ENCODE data around the gene C19orf47.

DNA sequence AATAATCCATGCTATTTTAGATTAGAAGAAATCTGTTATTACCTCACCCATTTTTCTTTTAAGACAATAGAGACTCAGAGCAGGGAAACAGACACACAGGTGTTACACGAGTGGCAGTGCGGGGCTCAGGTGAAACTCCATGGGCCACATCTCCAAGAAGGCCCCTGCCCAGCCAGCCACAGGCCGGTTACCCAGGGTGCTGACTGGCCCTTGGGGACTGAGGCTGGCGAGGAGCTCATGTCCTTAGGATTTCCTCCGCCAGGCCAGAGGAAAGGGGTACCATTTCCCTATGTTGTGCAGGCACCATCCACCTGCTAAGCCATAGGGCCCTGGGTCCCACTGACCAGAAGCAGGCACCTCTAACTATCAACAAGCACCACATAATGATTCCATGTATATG lies 10.6 kb downstream of the C19orf47 start:
- TF ChIP-seq, protein P1, sequence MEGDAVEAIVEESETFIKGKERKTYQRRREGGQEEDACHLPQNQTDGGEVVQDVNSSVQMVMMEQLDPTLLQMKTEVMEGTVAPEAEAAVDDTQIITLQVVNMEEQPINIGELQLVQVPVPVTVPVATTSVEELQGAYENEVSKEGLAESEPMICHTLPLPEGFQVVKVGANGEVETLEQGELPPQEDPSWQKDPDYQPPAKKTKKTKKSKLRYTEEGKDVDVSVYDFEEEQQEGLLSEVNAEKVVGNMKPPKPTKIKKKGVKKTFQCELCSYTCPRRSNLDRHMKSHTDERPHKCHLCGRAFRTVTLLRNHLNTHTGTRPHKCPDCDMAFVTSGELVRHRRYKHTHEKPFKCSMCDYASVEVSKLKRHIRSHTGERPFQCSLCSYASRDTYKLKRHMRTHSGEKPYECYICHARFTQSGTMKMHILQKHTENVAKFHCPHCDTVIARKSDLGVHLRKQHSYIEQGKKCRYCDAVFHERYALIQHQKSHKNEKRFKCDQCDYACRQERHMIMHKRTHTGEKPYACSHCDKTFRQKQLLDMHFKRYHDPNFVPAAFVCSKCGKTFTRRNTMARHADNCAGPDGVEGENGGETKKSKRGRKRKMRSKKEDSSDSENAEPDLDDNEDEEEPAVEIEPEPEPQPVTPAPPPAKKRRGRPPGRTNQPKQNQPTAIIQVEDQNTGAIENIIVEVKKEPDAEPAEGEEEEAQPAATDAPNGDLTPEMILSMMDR (IDR thresholded peaks at IDR 0.05; ENCODE audit: poor library complexity, severe bottlenecking) = no peak
- TF ChIP-seq TAF1 (IDR thresholded peaks at IDR 0.05; ENCODE audit: low read depth) (no peak), POLR2AphosphoS5 (IDR thresholded peaks at IDR 0.05) (no peak), EZH2 (IDR thresholded peaks at IDR 0.05; ENCODE audit: borderline replicate concordance, insufficient read depth, low read length, poor library complexity, severe bottlenecking) (no peak), MXI1 (conservative IDR thresholded peaks at IDR 0.05; ENCODE audit: poor library complexity, severe bottlenecking) (no peak)

All from neural cell (in vitro differentiated cells).